Omental fat pad (tissue), 4 donors: Measurements from ENCODE around the gene AGPS. TPM values are rescaled to one million over a fixed set of nuclear protein-coding genes. Genes with fewer than 3 reads are reported as not detected.

Experiments
- ATAC-seq: fragments of 150-250 bp; one replicate; pipeline ENCODE4 v1.9.1; 2016; ENCODE audit warnings: mild to moderate bottlenecking, moderate library complexity; ENCODE audit not compliant: low FRiP score
- DNase-seq: peaks from one replicate; pipeline ENCODE4 v3.0.0-alpha.2; 2019; ENCODE audit warnings: low spot score
- total RNA-seq, 4 donors: library from RNA; depleted of rRNA; stranded (reverse); fragments of >200 nt; gene quantifications; one replicate each; pipeline ENCODE4 v1.1.0, GENCODE V29; 2016
- TF ChIP-seq, protein P1 (sequence below), 3 donors: fragments of 450-650 bp; IDR thresholded peaks; one replicate each; pipeline ENCODE4 v1.5.1; 2016 to 2017; ENCODE audit warnings: antibody characterized with exemption in 3 of 3, mild to moderate bottlenecking in 3 of 3, moderate library complexity in 2 of 3

Gene AGPS
- total RNA-seq, 4 donors from 2014 or later = 21.6 to 33.0 (median 29.0) TPM

DNA sequence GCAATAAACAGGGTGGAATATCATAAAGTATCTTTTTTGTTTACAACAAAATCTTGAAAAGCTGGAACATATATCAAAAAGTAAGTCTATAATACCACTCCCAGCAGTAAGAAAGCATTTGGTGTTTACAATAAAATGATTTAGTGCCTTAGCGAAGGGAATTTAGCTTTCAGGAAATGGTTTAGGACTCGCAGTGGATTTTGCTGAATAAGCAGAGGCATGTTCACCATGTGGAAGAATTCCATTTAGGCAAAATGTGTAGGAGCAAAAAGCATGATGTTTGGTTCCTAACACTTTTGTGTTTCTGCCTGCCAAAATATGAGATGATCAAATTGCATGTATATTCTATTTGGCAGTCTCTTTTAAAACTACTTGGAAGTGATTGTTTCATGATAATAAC, 163.6 kb downstream of the AGPS start:
- no peak for ATAC-seq
- TF ChIP-seq, protein P1, sequence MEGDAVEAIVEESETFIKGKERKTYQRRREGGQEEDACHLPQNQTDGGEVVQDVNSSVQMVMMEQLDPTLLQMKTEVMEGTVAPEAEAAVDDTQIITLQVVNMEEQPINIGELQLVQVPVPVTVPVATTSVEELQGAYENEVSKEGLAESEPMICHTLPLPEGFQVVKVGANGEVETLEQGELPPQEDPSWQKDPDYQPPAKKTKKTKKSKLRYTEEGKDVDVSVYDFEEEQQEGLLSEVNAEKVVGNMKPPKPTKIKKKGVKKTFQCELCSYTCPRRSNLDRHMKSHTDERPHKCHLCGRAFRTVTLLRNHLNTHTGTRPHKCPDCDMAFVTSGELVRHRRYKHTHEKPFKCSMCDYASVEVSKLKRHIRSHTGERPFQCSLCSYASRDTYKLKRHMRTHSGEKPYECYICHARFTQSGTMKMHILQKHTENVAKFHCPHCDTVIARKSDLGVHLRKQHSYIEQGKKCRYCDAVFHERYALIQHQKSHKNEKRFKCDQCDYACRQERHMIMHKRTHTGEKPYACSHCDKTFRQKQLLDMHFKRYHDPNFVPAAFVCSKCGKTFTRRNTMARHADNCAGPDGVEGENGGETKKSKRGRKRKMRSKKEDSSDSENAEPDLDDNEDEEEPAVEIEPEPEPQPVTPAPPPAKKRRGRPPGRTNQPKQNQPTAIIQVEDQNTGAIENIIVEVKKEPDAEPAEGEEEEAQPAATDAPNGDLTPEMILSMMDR (IDR thresholded peaks at IDR 0.05) = no peak
- DNase-seq = no peak

DNA sequence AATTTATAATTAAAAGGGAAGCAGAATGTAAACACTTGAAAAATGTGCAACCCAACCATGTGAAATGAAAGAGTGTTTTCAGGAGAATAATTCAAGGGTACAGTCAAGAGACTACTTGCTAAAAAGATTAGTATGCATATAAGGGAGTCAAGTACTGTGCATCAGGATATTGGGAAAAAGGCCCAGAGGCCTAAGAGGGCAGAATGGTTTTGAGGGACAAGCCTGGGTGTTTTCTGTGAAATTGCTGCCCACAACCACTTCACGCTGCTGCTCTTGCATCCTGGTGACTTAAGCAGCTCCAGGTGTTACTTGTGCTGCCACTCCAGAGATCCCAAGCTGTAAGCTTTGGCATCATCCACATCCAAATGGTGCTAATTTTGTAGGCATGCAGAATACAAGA, 165.2 kb downstream of the AGPS start:
- ATAC-seq (no peak), DNase-seq (no peak)
- TF ChIP-seq, protein P1 (IDR thresholded peaks at IDR 0.05) = no peak

DNA sequence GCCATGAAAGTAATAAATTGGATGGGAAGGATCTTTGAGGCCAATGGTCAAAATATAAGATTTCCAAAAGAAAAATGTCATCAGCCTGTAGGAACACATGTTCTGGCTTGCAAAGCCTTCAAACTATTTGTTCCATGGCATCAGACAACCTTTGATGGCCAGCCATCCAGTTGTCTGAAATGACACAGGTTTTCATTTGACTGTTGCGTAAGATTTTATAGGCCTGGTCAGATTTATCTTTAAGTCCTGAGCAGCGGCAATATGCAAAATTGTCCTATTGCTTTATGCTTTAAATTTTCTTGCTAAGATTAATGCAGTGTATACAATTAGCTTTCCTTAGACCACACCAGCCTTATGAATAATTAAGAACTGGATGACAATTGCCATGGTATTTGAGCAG, 167.1 kb downstream of the AGPS start:
- no peak for ATAC-seq
- TF ChIP-seq, protein P1 (IDR thresholded peaks at IDR 0.05) = no peak

DNA sequence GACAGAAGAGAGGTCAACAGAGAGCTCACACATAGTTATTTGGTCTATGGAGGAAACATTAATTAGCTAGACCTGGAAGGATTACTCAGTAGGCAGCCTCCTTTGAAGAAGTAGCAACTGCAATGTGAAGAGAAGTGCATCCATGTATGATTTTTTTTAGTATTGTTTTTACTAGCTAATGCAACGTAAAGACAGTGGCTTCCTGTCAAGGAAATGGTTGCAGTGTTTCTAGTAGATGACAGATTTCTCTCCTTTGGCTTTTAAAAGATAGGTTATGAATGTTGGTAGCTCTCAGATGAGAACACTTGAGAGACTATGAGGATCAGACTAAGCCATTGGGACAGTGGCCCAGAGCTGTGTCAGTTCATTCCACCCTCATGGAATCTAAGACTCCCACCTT, 175.8 kb downstream of the AGPS start:
- no peak for DNase-seq
- ATAC-seq = no peak
- TF ChIP-seq, protein P1 (IDR thresholded peaks at IDR 0.05) = no peak

More for the DNA sequence above, 167.1 kb downstream of the AGPS start:
- no peak for DNase-seq

DNA sequence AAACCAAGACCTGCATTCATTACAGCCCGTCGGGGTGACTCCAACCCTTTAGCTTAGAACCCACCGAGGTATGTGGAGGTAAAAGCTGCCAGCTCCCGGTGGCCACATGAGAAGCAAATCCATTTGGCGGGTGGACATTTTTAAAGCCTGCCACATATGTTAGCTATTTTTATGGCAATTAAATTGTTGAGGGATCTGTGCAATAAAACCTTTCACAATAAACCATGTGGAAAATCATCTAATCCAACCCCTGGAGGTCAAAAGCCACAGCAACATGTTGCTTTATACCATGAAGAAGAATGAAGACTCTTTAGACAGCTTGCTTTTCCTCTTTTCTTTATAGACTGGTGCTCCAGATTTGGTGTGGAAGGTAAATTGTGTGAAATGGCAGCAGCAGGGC, 176.3 kb downstream of the AGPS start:
- TF ChIP-seq, protein P1 (IDR thresholded peaks at IDR 0.05) = no peak
- ATAC-seq = no peak

DNA sequence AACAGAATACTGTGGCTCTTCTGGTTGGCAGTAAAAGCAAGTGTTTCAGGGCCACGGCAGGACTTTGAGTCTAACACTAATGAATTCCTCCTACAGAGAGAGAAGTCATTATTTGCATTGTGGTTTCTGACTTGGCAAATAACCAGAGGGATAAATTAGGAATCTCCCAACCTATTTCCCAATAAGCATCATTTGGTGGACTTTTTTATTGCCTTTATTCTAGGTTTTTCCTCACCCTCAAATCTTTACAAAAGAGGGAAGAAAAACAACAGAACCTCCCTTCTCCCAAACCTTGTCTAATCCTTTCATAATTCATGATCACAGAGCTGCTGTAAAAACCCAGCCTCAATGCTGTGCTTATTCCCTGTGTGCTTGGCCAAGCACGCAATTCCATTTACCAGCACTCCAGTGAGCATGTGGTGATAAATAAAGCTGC, 179.7 kb downstream of the AGPS start:
- no peak for DNase-seq
- TF ChIP-seq, protein P1 (IDR thresholded peaks at IDR 0.05) = no peak
- ATAC-seq = no peak

More for the DNA sequence above, 176.3 kb downstream of the AGPS start:
- DNase-seq = no peak

DNA sequence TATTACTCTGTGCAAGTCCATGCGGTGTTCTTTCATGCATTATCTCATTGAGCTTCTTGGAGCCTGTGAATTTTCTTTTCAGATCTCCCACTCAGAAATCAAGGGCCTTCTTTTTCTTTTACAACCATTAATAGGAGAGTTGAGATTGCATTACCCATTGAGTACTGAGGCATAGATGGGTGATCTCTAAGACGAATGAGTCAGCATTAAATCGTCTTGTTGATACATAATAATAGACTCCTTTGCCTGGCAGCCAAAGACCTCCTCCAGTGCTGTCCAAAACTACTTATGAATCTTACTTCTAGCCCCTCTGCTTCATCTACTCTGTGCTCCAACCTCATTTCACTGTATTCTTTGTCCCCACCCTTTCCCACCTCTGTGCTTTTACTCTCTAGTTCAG, 180.5 kb downstream of the AGPS start:
- TF ChIP-seq, protein P1 (IDR thresholded peaks at IDR 0.05) = no peak
- DNase-seq (no peak), ATAC-seq (no peak)
